GM12875 (cell line): ENCODE measurements around the gene ZG16.
A peak's percentile ranks its signal among the peaks of the same experiment; 100 is the strongest.
"Not testable (repeated sequence)": the region's sequence is repeated elsewhere in the genome, so short reads cannot be mapped to it uniquely, and the experiment has no call there.

Source experiments
- H3K4me3 ChIP-seq: one replicate; pipeline ENCODE4 v1.5.1; 2011; ENCODE audit warnings: low read depth, low read length, control low read depth
- TF ChIP-seq, protein P1 (sequence below): IDR thresholded peaks from 2 replicates; pipeline ENCODE4 v1.5.1; 2011; ENCODE audit warnings: low read depth, mild to moderate bottlenecking, control low read depth, inconsistent platforms, low read length, moderate library complexity, borderline replicate concordance; ENCODE audit not compliant: insufficient read depth

Gene ZG16

DNA sequence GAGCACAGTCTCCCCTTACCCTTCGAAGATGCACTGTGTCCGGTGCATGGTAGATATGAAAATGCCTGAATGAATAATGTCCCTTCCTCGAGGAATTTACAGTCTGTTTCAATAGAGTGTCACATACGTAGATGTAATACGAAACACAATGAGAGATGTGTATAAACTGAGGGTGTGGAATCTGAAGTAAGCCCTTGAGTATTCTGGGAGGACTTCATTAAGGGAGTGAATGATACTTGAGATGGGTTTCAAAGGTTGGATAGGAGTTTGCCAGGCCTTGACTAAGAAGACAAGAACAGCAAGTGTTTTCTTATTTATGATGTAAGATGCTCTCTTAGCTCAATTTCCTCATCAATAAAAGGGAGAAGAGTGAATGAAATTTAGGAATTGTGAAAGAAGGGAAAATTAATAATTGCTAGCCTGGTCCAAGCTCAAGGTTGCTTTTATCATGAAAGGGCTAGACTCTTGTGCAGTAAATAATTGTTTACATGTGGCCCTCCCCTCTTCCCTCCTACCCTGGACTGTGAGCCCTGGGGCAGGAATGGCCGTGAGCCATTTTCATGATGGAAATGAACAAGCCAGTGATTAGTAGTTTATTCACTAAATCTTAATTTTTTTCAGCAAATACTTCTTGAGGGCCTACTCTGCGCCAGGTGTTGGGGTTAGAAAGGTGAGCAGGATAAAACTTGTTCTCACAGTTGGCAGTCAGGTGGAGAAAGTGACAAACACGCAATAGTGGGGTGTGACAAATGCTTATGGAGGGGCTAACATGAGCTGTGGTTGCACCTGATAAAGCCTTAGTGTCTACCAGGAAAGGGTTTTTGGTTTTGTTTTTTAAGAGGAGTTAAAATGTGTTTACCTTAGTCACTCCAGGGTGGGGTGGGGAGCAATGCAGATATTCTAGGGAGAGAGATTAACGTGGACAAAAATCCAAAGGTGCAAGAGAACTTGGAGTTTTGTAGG lies 14.1 kb downstream of the ZG16 start:
- peak overlapping the region; percentile 88 for H3K4me3 ChIP-seq
- TF ChIP-seq, protein P1, sequence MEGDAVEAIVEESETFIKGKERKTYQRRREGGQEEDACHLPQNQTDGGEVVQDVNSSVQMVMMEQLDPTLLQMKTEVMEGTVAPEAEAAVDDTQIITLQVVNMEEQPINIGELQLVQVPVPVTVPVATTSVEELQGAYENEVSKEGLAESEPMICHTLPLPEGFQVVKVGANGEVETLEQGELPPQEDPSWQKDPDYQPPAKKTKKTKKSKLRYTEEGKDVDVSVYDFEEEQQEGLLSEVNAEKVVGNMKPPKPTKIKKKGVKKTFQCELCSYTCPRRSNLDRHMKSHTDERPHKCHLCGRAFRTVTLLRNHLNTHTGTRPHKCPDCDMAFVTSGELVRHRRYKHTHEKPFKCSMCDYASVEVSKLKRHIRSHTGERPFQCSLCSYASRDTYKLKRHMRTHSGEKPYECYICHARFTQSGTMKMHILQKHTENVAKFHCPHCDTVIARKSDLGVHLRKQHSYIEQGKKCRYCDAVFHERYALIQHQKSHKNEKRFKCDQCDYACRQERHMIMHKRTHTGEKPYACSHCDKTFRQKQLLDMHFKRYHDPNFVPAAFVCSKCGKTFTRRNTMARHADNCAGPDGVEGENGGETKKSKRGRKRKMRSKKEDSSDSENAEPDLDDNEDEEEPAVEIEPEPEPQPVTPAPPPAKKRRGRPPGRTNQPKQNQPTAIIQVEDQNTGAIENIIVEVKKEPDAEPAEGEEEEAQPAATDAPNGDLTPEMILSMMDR: no peak

DNA sequence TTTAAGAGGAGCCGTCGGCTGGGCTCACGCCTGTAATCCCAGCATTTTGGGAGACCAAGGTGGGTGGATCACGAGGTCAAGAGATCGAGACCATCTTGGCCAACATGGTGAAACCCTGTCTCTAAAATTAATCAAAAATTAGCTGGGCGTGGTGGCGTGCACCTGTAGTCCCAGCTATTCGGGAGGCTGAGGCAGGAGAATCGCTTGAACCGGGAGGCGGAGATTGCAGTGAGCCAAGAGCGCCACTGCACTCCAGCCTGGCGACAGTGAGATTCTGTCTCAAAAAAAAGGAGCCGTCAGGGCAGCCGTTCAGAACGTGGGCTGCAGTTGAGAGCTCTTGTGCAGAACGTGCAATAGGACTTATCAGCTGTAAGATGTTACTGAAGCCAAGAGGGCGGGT lies 15.1 kb downstream of the ZG16 start:
- H3K4me3 ChIP-seq: not testable (repeated sequence)

DNA sequence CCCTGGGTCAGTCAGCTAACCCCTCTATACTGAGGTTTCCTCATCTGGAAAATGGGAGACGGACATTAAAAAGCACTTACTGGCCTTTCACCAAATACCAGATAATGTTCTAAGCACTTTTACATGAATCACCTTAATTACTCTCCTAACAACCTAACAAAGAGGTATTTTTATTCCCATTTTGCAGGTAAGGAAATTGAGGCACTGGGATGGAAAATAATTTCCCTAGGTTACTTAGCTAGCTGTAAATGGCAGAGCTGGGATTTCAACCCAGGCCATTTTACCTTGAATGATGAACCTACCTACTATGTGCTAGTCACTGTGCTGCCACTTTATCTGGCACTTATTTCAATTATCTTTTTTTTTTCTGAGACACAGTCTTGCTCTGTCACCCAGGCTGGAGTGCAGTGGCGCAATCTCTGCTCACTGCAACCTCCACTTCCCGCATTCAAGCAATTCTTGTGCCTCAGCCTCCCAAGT lies 16.2 kb downstream of the ZG16 start:
- TF ChIP-seq, protein P1: no peak
- no peak overlapping the region for H3K4me3 ChIP-seq

DNA sequence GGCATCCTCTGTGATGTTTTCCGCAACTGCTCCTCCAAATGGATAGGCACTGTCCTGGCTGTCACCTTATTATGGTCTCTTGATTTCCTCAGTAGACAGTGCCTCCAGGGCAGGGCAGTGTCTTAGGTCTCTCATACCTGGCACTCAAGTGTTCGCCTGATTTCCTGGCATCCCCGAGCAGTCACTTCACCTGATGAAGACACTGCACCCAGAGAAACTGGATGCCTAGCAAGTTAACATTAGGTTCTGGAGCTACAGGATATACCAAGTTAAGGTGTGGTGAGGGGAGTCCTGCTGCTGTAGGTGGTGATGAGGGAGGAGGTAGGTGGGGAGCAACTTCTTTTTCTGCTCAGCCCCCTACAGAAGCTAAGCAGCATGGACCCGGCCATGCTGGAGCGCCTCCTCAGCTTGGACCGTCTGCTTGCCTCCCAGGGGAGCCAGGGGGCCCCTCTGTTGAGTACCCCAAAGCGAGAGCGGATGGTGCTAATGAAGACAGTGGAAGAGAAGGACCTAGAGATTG lies 24.4 kb downstream of the ZG16 start:
- H3K4me3 ChIP-seq: no peak overlapping the region
- TF ChIP-seq, protein P1: no peak

DNA sequence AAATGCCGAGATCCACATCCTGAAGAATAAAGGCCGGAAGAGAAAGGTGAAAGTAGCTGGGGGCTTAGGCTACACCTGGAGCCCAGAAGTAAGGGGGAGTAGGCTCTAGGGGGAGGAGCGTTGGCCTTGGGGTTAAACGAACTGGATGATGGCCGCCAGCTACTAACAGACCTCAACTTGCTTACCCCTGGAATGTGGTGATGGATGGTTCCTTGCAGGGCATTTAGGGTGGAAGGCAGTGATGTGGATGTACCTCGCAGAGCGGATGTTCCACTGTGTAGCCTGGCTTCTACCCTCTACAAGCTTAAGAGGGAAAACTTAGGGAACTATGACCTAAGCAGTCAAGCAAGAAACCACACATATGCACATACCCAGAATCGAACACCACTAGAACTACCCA lies 26.0 kb downstream of the ZG16 start:
- H3K4me3 ChIP-seq: no peak overlapping the region
- TF ChIP-seq, protein P1: no peak

DNA sequence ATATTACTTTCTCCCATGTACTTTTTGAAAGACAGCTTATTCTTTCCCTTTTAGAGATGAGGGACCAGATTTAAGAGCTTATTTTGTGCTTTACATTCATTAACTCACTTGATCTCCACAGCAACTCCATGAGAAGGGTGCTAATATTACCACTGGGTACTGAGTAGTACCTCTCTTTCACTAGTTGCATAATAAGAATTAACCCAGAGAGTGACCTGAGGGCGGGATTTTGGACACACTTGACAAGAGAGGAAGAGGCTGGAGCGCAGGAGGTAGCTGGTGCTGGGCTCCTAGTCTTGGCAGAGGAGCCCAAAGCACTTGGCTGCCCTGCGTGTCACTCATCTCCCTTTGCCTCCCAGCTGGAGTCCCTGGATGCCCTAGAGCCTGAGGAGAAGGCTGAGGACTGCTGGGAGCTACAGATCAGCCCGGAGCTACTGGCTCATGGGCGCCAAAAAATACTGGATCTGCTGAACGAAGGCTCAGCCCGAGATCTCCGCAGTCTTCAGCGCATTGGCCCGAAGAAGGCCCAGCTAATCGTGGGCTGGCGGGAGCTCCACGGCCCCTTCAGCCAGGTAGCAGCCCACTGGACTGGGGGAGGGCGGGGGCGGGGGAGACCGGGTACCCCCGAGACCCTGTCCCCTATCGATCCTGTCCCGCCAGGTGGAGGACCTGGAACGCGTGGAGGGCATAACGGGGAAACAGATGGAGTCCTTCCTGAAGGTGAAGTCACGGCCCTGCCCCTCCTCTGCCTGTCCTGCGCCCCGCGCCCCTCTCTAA lies 26.6 kb downstream of the ZG16 start:
- TF ChIP-seq, protein P1: no peak
- peak overlapping the region; percentile 72 for H3K4me3 ChIP-seq
